Right lobe of liver (tissue), 6 donors: Measurements from ENCODE around the gene UNC93B1. TPM values are rescaled to one million over a fixed set of nuclear protein-coding genes. Genes with fewer than 3 reads are reported as not detected.

Experiments
- ATAC-seq, 4 donors: fragments of 200-7000 bp; cut with Tn5 transposase; one replicate each; pipeline ENCODE4 v1.9.1; 2020; ENCODE audit warnings: mild to moderate bottlenecking in 4 of 4, moderate library complexity in 4 of 4
- DNase-seq, 3 donors: peaks; one replicate each; pipeline ENCODE4 v3.0.0-alpha.2; 2020
- H3K27ac ChIP-seq, 3 donors: fragments of 200-600 bp; one replicate each; pipeline ENCODE4 v1.8.0; 2022
- H3K27me3 ChIP-seq, 2 donors: fragments of 200-600 bp; one replicate each; pipeline ENCODE4 v1.8.0; 2022
- H3K36me3 ChIP-seq, 4 donors: fragments of 200-600 bp; sonication (generic) in 1 of 4; one replicate each; pipeline versions ENCODE4 v1.5.1 to v1.8.0; 2017 to 2022; ENCODE audit warnings: control low read depth in 1 of 4
- H3K4me1 ChIP-seq, 4 donors: fragments of 200-600 bp; sonication (generic) in 1 of 4; one replicate each; pipeline versions ENCODE4 v1.5.1 to v1.8.0; 2017 to 2022; ENCODE audit warnings: control low read depth in 1 of 4
- H3K4me3 ChIP-seq, 3 donors: fragments of 200-600 bp; one replicate each; pipeline ENCODE4 v1.8.0; 2022
- H3K9me3 ChIP-seq, 4 donors: fragments of 200-600 bp; sonication (generic) in 1 of 4; one replicate each; pipeline versions ENCODE4 v1.5.1 to v1.8.0; 2017 to 2022; ENCODE audit warnings: control low read depth in 1 of 4
- POLR2A ChIP-seq: fragments of 450-650 bp; IDR thresholded peaks from one replicate; pipeline ENCODE4 v1.6.1; 2017; ENCODE audit warnings: antibody characterized with exemption, mild to moderate bottlenecking
- WGBS: methylation state at CpG from one replicate; pipeline ENCODE4 v1.1.6; 2018; ENCODE audit warnings: low coverage, low lambda C conversion rate; ENCODE audit not compliant: insufficient coverage; ENCODE audit errors: missing lambda C conversion rate; 5-methylcytosine and 5-hydroxymethylcytosine counted together
- intact Hi-C, 2 donors: fragments of 100-400 bp; cut with DNase I; formaldehyde crosslinking; loops; one replicate each; pipeline versions ENCODE4 v1.11.2 to v1.14.1; 2022
- total RNA-seq, 6 experiments: library from RNA; depleted of rRNA in 2 of 6; stranded (reverse); fragments of >200 nt in 2 of 6; fragmentation: NEBNext Ultra II Directional in 3 of 6; extraction: Animal tissue kit (Norgen Biotek cat#: 25700) in 3 of 6; gene quantifications; one replicate each; pipeline versions ENCODE4 v1.1.0 to v1.2.4, GENCODE V29; 2016 to 2023
- TF ChIP-seq, protein P1 (sequence below), 4 donors: fragments of 200-600 bp in 3 of 4; fragments of 450-650 bp in 1 of 4; IDR thresholded peaks; one replicate each; pipeline versions ENCODE4 v1.5.1 to v1.8.0; 2016 to 2022; ENCODE audit warnings: antibody characterized with exemption in 4 of 4, mild to moderate bottlenecking in 2 of 4
- donor health status: DM: no; HTN: yes; CAD: no.
- donor health status: DM: no; HTN: no; CAD: no.
- donor health status: DM: no; HTN: no; CAD: no.
- donor health status: DM: no; HTN: yes; CAD: no.
- donor health status: DM: no; HTN: yes; CAD: no.

UNC93B1 gene
- total RNA-seq, 6 experiments from 2014 or later, result 13.3 to 21.4 (median 17.9) TPM

DNA sequence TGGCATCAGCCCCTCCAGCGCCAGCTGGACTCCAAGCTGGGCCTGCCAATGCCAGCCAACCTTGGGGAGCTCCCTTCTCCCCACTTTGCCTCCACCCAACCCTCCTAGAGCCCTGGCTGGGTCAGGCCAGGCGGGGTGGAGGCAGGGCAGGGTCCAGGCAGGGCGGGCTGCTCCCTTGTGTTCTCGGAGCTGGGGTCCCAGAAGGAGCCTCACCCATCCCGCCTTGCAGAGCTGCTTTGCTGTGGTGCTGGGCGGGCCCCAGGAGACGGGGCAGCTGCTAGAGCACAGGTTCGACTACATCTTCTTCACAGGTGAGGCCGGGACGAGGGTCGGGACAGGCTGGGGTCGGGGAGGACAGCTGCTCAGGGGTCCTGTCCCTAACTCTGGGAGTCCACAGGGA, 15.6 kb upstream of the UNC93B1 start:
- no peak for TF ChIP-seq POLR2A
- TF ChIP-seq, protein P1, sequence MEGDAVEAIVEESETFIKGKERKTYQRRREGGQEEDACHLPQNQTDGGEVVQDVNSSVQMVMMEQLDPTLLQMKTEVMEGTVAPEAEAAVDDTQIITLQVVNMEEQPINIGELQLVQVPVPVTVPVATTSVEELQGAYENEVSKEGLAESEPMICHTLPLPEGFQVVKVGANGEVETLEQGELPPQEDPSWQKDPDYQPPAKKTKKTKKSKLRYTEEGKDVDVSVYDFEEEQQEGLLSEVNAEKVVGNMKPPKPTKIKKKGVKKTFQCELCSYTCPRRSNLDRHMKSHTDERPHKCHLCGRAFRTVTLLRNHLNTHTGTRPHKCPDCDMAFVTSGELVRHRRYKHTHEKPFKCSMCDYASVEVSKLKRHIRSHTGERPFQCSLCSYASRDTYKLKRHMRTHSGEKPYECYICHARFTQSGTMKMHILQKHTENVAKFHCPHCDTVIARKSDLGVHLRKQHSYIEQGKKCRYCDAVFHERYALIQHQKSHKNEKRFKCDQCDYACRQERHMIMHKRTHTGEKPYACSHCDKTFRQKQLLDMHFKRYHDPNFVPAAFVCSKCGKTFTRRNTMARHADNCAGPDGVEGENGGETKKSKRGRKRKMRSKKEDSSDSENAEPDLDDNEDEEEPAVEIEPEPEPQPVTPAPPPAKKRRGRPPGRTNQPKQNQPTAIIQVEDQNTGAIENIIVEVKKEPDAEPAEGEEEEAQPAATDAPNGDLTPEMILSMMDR (IDR thresholded peaks at IDR 0.05), result no peak
- H3K27me3 ChIP-seq, result no peaks in the 10 kb centered on the region
- H3K36me3 ChIP-seq, result no peaks in the 10 kb centered on the region
- ATAC-seq, result no peak
- WGBS, result no CpG with 5 or more reads among the region's 12 CpGs
- H3K9me3 ChIP-seq, result no peaks in the 10 kb centered on the region
- H3K27ac ChIP-seq, result no peak overlapping the region
- intact Hi-C loops, result no loop called here
- DNase-seq, result no peak
- peaks cover 0 to 7% (median 0%) of the 10 kb centered on the region in 4 donors for H3K4me1 ChIP-seq
- H3K4me3 ChIP-seq, result no peak overlapping the region

DNA sequence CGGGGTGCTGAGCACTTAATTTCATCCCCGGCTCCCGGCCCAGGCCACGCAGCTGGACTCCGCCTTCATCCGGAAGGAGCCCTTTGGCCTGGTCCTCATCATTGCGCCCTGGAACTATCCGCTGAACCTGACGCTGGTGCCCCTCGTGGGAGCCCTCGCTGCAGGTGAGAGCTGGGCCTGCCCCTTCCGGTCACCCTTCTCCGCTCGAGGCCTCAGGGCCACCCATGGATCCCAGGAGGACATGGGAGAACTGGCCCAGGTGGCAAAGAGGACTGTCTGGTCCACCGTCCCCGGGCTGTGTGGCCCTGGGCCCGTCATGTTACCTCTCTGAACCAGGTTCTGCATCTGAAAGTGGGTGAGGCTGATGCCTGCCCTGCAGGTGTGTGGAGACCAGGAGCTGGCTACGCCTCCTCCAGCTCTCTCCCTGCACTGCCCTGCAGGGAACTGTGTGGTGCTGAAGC, 14.9 kb upstream of the UNC93B1 start:
- no peak overlapping the region for H3K4me3 ChIP-seq
- TF ChIP-seq POLR2A, result no peak
- TF ChIP-seq, protein P1 (IDR thresholded peaks at IDR 0.05), result no peak
- no peaks in the 10 kb centered on the region for H3K27me3 ChIP-seq
- intact Hi-C loops, result no loop called here
- ATAC-seq, result no peak
- H3K9me3 ChIP-seq, result no peaks in the 10 kb centered on the region
- no peak for DNase-seq
- peaks cover 0 to 7% (median 0%) of the 10 kb centered on the region in 4 donors for H3K4me1 ChIP-seq
- H3K36me3 ChIP-seq, result no peaks in the 10 kb centered on the region
- no CpG with 5 or more reads among the region's 18 CpGs for WGBS
- no peak overlapping the region for H3K27ac ChIP-seq

DNA sequence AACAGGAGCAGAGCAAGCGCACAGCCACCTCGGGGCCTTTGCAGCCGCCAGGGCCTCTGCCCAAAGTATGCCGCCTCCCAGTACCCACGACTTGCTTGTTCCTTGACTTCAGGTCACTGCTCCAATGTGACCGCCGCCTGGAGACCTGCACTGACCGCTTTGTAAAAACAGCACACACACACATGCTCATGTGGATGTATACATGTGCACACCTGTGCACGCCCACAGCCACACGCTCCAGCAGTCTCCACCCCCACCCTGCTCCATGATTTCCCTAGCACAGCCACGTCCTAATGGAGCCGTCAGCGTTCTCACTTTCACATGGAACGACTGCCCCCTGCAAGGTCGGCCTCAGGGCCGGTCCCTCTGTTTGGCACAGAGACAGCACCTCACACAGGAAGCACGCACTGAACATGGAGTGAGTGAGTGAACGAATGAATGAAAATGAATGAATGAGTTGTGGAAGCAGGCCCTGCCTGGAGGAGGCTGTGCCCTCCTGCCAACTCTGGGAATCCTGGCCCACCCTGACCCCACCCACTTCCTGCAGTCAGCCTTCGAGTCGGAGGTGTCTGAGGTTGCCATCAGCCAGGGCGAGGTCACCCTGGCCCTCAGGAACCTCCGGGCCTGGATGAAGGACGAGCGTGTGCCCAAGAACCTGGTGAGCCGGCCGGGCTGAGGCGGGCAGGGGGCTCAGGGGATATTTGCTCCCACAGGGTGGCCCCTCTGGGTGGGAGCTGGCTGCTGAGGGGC, 14.3 kb upstream of the UNC93B1 start:
- H3K36me3 ChIP-seq, result no peaks in the 10 kb centered on the region
- H3K9me3 ChIP-seq, result no peaks in the 10 kb centered on the region
- H3K27me3 ChIP-seq, result no peaks in the 10 kb centered on the region
- DNase-seq (no peak), ATAC-seq (no peak)
- no peak for TF ChIP-seq POLR2A
- TF ChIP-seq, protein P1 (IDR thresholded peaks at IDR 0.05), result no peak
- H3K4me1 ChIP-seq, result peaks cover 0 to 7% (median 0%) of the 10 kb centered on the region in 4 donors
- no peak overlapping the region for H3K27ac ChIP-seq
- intact Hi-C loops, result no loop called here
- no peak overlapping the region for H3K4me3 ChIP-seq
- 79% methylated on average over 17 of the region's 27 CpGs for WGBS

DNA sequence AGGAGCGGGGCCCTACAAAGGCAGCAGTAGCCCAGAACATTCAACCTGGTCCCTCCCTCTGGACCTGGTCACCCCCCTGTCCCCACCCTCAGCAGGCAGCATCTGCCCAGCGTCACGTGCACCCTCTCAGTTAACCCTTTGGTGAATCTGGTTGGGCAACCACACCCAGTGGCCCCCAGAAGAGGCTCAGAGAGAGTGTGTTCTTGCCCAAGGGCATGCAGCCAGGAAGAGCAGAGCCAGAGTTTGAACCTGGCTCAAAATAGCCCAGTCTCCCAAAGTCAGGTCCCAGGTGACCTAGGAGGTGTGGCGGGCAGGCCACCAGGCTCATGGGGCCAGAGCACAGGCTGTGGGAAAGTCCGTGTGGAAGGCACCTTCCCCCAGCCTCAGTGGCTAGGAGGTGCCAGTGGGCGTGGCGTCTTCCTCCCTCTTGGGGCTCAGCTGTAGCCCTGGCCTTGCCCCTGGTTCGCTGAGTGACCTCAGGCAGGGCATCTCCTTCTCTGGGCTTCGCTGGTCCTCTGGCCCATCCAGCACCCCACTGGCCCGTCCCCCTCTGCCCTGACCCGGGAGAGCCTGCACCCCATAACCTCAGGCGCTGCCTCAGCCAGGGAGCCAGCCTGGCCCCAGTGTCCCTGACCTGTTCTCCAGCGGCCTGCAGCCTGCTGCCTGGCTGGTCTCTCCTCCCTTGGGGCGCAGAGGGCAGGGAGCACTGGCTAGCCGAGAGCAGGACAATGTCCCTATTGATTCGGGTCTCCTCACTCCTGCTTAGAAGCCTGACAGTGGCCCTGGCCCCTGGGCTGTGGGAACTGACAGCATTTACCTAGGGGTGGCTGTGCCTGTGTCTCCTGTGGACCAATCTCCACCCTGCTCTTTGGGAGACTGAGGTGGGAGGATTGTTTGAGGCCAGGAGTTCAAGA, 13.3 kb upstream of the UNC93B1 start:
- H3K4me3 ChIP-seq, result no peak overlapping the region
- ATAC-seq (peak in 3 of 4 donors; percentile 31 to 71 (median 38)), DNase-seq (peak in 1 of 3 donors; percentile 24)
- no peak overlapping the region for H3K27ac ChIP-seq
- TF ChIP-seq POLR2A, result no peak
- TF ChIP-seq, protein P1 (IDR thresholded peaks at IDR 0.05), result no peak
- no peaks in the 10 kb centered on the region for H3K9me3 ChIP-seq
- peaks cover 0 to 7% (median 0%) of the 10 kb centered on the region in 4 donors for H3K4me1 ChIP-seq
- no peaks in the 10 kb centered on the region for H3K27me3 ChIP-seq
- intact Hi-C loops, result no loop called here
- 24% methylated on average over 4 of the region's 16 CpGs for WGBS
- no peaks in the 10 kb centered on the region for H3K36me3 ChIP-seq
